Uterus (tissue), 2 donors: ENCODE results near the gene PSAP.

ENCODE experiments used
- CTCF ChIP-seq, 4 experiments: fragments of 200-600 bp in 2 of 4; fragments of 450-650 bp in 2 of 4; sonication (generic) in 2 of 4; IDR thresholded peaks; one replicate each; pipeline ENCODE4 v1.5.1; 2016 to 2019; ENCODE audit warnings: antibody characterized with exemption in 4 of 4, mild to moderate bottlenecking in 2 of 4, moderate library complexity in 1 of 4
- POLR2A ChIP-seq, 2 donors: fragments of 450-650 bp; IDR thresholded peaks; one replicate each; pipeline ENCODE4 v1.6.1; 2016; ENCODE audit warnings: antibody characterized with exemption in 2 of 2, mild to moderate bottlenecking in 1 of 2, moderate library complexity in 1 of 2

GRCh38 chr10:71887743-71888142 is 36.7 kb upstream of the PSAP start:
- TF ChIP-seq POLR2A (IDR thresholded peaks at IDR 0.05) (no peak), CTCF (IDR thresholded peaks at IDR 0.05) (no peak)
